ENCODE data around the gene HSPA4. TPM values are rescaled to one million over a fixed set of nuclear protein-coding genes. Genes with fewer than 3 reads are reported as not detected.

Gene HSPA4
- total and polyA plus RNA-seq, 2 of the 13 experiments (the other 11 are each of a cell fraction or from before 2014, with no cell fraction given), result 36.6 to 231 TPM

DNA sequence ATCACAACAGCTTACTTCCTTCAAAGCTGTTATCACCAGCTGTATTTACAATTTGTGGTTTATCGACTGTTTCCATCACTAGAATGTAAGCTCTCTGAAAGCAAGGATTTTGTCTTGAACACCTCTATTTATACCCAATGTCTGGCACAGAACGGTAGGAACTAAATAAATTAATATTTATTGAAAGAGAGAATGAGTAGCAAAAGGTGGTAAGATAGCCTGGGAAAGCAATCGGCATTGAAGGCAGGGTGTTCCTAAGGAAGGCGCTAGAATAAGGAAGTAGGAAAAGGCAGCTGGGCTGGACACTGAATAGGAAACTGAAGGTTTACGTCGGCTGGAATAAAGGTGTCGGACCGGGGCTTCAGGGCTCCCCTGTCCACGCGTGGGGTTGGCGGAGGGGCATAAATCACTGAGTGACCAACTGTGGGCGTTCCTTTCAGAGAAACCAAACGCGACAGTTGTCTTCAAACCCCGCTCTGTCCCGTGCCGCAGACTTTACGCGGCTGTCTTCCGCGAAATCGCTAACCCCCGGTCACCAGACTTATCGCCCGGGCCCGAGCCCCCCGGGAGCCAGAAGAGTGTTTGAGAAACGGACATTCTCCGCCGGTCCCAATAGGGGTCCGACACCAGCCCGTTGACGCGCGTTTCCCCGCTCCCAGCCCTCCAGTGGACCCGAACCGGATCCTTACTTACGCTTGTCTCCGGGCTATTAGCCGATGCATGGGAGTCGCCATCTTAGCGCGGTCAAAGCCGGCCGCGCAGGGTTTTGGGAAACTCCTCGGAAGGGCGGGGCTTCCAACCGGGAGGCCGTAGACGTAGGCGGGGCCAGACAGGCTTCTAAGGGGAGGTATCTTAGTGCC lies 25.8 kb upstream of the HSPA4 start, which contains the start of gene ZCCHC10 (continued):
- peak; percentile 87 for TF ChIP-seq ZNF143 (CRISPR knock-in tag; IDR thresholded peaks at IDR 0.05)
- TF ChIP-seq ATF1 (CRISPR knock-in tag; IDR thresholded peaks at IDR 0.05), result 0 out of 2 replicates have a peak, but pooled peaks have one; percentile 36
- TF ChIP-seq AGO1 (IDR thresholded peaks at IDR 0.05; ENCODE audit: low read depth, low read length, poor library complexity, severe bottlenecking), result peak; percentile 46
- 0 out of 2 replicates have a peak, but pooled peaks have one; percentile 41 for TF ChIP-seq ZNF788 (CRISPR knock-in tag; IDR thresholded peaks at IDR 0.05; ENCODE audit: borderline replicate concordance)
- TF ChIP-seq, protein P1, sequence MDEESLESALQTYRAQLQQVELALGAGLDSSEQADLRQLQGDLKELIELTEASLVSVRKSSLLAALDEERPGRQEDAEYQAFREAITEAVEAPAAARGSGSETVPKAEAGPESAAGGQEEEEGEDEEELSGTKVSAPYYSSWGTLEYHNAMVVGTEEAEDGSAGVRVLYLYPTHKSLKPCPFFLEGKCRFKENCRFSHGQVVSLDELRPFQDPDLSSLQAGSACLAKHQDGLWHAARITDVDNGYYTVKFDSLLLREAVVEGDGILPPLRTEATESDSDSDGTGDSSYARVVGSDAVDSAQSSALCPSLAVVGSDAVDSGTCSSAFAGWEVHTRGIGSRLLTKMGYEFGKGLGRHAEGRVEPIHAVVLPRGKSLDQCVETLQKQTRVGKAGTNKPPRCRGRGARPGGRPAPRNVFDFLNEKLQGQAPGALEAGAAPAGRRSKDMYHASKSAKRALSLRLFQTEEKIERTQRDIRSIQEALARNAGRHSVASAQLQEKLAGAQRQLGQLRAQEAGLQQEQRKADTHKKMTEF (CRISPR knock-in tag; IDR thresholded peaks at IDR 0.05), result peak; percentile 47
- peak; percentile 67 for TF ChIP-seq BORCS8-MEF2B (CRISPR knock-in tag; IDR thresholded peaks at IDR 0.05)
- no peak for TF ChIP-seq SOX6 (IDR thresholded peaks at IDR 0.05)
- TF ChIP-seq SOX6 (CRISPR knock-in tag; IDR thresholded peaks at IDR 0.05), result peak; percentile 40; the same call in 1 of the 2 replicates
- 0 out of 2 replicates have a peak, but pooled peaks have one; percentile 22 for TF ChIP-seq ISL2 (CRISPR knock-in tag; IDR thresholded peaks at IDR 0.05)
- TF ChIP-seq SIN3B (IDR thresholded peaks at IDR 0.05; ENCODE audit: low read length), result peak; percentile 69; the same call in 1 of the 2 replicates
- peak; percentile 78; the same call in 1 of the 2 replicates for TF ChIP-seq ZNF350 (CRISPR knock-in tag; IDR thresholded peaks at IDR 0.05; ENCODE audit: borderline replicate concordance, low read depth)
- TF ChIP-seq KDM5A (IDR thresholded peaks at IDR 0.05; ENCODE audit: borderline replicate concordance, low read length), result peak; percentile 61
- TF ChIP-seq, protein P2, sequence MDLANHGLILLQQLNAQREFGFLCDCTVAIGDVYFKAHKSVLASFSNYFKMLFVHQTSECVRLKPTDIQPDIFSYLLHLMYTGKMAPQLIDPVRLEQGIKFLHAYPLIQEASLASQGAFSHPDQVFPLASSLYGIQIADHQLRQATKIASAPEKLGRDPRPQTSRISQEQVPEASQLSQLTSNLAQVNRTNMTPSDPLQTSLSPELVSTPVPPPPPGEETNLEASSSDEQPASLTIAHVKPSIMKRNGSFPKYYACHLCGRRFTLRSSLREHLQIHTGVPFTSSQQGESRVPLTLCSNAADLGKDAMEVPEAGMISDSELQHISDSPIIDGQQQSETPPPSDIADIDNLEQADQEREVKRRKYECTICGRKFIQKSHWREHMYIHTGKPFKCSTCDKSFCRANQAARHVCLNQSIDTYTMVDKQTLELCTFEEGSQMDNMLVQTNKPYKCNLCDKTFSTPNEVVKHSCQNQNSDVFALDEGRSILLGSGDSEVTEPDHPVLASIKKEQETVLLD (CRISPR knock-in tag; IDR thresholded peaks at IDR 0.05; ENCODE audit: low read depth), result 0 out of 2 replicates have a peak, but pooled peaks have one; percentile 48
- TF ChIP-seq KLF13 (CRISPR knock-in tag; IDR thresholded peaks at IDR 0.05), result no peak
- TF ChIP-seq ZNF563 (CRISPR knock-in tag; IDR thresholded peaks at IDR 0.05), result 0 out of 2 replicates have a peak, but pooled peaks have one; percentile 56
- TF ChIP-seq GATAD1 (CRISPR knock-in tag; IDR thresholded peaks at IDR 0.05), result peak; percentile 77
- TF ChIP-seq ZNF549 (CRISPR knock-in tag; IDR thresholded peaks at IDR 0.05), result no peak
- peak; percentile 38; the same call in 1 of the 2 replicates for TF ChIP-seq MYC (CRISPR knock-in tag; IDR thresholded peaks at IDR 0.05; ENCODE audit: borderline replicate concordance)
- 0 out of 2 replicates have a peak, but pooled peaks have one; percentile 37 for TF ChIP-seq ARNTL (CRISPR knock-in tag; IDR thresholded peaks at IDR 0.05)
- peak; percentile 79 for TF ChIP-seq ZFX (CRISPR knock-in tag; IDR thresholded peaks at IDR 0.05; ENCODE audit: low read depth)
- no peak for TF ChIP-seq PPARG (CRISPR knock-in tag; conservative IDR thresholded peaks at IDR 0.05)
- no peak for TF ChIP-seq KDM6A (CRISPR knock-in tag; IDR thresholded peaks at IDR 0.05; ENCODE audit: low read depth)
- no peak for TF ChIP-seq ZSCAN30 (CRISPR knock-in tag; IDR thresholded peaks at IDR 0.05)
- no peak for TF ChIP-seq ZNF550 (CRISPR knock-in tag; IDR thresholded peaks at IDR 0.05; ENCODE audit: borderline replicate concordance)
- TF ChIP-seq, protein P3, sequence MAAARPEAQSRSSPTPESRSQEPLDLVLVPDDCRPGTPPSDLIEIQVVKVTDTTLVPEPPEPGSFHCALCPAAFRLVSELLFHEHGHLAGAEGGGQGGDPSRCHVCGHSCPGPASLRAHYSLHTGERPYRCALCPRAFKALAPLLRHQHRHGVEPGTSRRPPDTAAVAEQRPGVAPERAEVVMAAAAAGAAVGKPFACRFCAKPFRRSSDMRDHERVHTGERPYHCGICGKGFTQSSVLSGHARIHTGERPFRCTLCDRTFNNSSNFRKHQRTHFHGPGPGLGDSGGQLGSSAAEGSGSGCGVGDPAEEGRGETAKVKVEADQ (CRISPR knock-in tag; IDR thresholded peaks at IDR 0.05; ENCODE audit: borderline replicate concordance), result 0 out of 2 replicates have a peak, but pooled peaks have one; percentile 8
- peak; percentile 87 for TF ChIP-seq HDAC1 (CRISPR knock-in tag; IDR thresholded peaks at IDR 0.05)
- TF ChIP-seq SYNCRIP (IDR thresholded peaks at IDR 0.05; ENCODE audit: insufficient read depth, low read depth, low read length), result no peak
